Astrocyte of the cerebellum (primary cell): ENCODE measurements around the gene DIPK1B.

ENCODE experiments used
- DNase-seq: peaks from one replicate; pipeline ENCODE4 v3.0.0-alpha.2; 2011; ENCODE audit warnings: low read depth
- H3K4me3 ChIP-seq: 2 replicates; pipeline ENCODE4 v1.5.1; 2011; ENCODE audit warnings: mild to moderate bottlenecking, low read depth, low read length, moderate library complexity
- CTCF ChIP-seq: IDR thresholded peaks from 2 replicates; pipeline ENCODE4 v1.5.1; 2012; ENCODE audit warnings: low read length, low read depth, moderate library complexity, mild to moderate bottlenecking; ENCODE audit errors: missing control alignments
- in situ Hi-C: cut with HindIII; loops from 2 replicates; pipeline ENCODE4 v1.10.0; 2017; ENCODE audit warnings: low sequenced_read_pairs

DIPK1B gene

GRCh38 chr9:136695435-136695895 lies 16.9 kb upstream of the DIPK1B start:
- no peak for TF ChIP-seq CTCF
- peak; percentile 6 for DNase-seq
- in situ Hi-C loops, result no loop called here
- H3K4me3 ChIP-seq, result no peak overlapping the region

GRCh38 chr9:136695955-136696354 lies 16.4 kb upstream of the DIPK1B start:
- in situ Hi-C loops, result no loop called here

GRCh38 chr9:136696502-136696901 lies 15.9 kb upstream of the DIPK1B start:
- no peak overlapping the region for H3K4me3 ChIP-seq
- in situ Hi-C loops, result no loop called here
- DNase-seq, result no peak
- TF ChIP-seq CTCF, result no peak

More at GRCh38 chr9:136695955-136696354, 16.4 kb upstream of the DIPK1B start:
- DNase-seq, result no peak
- no peak overlapping the region for H3K4me3 ChIP-seq
- no peak for TF ChIP-seq CTCF

GRCh38 chr9:136697146-136697820 lies 15.1 kb upstream of the DIPK1B start:
- no peak for DNase-seq
- in situ Hi-C loops, result no loop called here
- no peak overlapping the region for H3K4me3 ChIP-seq
- TF ChIP-seq CTCF, result no peak

- no peak for TF ChIP-seq CTCF
- no peak overlapping the region for H3K4me3 ChIP-seq
- no peak for DNase-seq
- in situ Hi-C loops, result no loop called here
These were observed 14.4 kb upstream of the DIPK1B start for GRCh38 chr9:136697821-136698526.

- no peak for TF ChIP-seq CTCF
- no peak overlapping the region for H3K4me3 ChIP-seq
- in situ Hi-C loops, result no loop called here
- DNase-seq, result no peak
These were observed 13.6 kb upstream of the DIPK1B start for GRCh38 chr9:136698635-136699246.
